22Rv1 (cell line): ENCODE data around the gene RNF215.

Source experiments
- H3K27ac ChIP-seq: fragments of 450-650 bp; 2 replicates; pipeline ENCODE4 v1.5.1; 2017
- ZFX ChIP-seq: fragments of 450-650 bp; IDR thresholded peaks from 2 replicates; pipeline ENCODE4 v1.6.1; 2017; ENCODE audit warnings: antibody characterized with exemption, borderline replicate concordance
- TF ChIP-seq, protein P1 (sequence below): fragments of 450-650 bp; IDR thresholded peaks from 2 replicates; pipeline ENCODE4 v1.5.1; 2017; ENCODE audit warnings: mild to moderate bottlenecking

Gene RNF215

DNA sequence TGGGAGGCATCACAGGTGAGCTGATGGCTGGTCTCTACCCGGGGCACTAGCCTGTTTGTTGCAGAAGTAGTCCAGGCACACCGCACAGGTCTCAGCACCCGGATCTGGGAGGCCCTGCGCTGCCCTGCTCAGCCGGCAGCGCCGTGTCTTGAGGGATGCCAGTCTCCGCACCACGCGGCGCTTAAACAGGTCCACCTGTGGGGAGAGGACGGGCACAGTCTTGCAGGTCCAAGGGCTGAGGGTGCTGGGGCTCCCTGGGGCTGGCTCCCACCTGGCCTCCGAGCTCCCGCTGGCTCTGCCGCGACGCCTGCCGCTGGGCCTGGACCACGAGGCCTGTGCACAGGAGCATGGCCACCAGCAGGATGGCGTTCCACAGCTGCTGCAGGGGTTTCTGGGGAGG is 7.2 kb downstream of the RNF215 start:
- TF ChIP-seq ZFX: no peak
- TF ChIP-seq, protein P1, sequence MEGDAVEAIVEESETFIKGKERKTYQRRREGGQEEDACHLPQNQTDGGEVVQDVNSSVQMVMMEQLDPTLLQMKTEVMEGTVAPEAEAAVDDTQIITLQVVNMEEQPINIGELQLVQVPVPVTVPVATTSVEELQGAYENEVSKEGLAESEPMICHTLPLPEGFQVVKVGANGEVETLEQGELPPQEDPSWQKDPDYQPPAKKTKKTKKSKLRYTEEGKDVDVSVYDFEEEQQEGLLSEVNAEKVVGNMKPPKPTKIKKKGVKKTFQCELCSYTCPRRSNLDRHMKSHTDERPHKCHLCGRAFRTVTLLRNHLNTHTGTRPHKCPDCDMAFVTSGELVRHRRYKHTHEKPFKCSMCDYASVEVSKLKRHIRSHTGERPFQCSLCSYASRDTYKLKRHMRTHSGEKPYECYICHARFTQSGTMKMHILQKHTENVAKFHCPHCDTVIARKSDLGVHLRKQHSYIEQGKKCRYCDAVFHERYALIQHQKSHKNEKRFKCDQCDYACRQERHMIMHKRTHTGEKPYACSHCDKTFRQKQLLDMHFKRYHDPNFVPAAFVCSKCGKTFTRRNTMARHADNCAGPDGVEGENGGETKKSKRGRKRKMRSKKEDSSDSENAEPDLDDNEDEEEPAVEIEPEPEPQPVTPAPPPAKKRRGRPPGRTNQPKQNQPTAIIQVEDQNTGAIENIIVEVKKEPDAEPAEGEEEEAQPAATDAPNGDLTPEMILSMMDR: no peak
- H3K27ac ChIP-seq: no peak overlapping the region

DNA sequence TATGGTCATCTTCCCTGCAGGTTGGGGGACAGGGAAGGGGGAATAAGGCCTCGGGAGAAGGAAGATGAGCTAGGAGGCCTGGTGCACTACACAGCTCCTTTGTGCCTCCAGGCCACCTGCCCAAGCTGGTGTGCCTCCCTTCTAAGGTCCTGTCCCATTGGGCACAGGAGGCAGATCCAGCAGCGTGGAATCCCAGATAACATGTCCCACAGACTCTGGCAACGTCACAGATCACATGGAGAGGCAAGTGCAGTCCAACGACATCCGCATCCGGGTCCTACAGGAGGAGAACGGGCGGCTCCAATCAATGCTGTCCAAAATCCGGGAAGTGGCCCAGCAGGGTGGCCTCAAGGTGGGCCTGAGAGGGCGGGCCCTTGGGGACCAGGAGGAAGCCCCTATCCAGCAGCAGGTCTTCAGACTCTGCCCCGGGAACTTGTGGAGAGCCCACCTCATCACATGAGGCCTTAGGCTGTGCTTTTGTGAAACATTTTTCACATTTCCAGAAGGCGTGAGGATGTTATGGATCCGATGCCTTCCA is 11.8 kb downstream of the RNF215 start:
- H3K27ac ChIP-seq: no peak overlapping the region
- TF ChIP-seq, protein P1: no peak
- TF ChIP-seq ZFX: no peak

DNA sequence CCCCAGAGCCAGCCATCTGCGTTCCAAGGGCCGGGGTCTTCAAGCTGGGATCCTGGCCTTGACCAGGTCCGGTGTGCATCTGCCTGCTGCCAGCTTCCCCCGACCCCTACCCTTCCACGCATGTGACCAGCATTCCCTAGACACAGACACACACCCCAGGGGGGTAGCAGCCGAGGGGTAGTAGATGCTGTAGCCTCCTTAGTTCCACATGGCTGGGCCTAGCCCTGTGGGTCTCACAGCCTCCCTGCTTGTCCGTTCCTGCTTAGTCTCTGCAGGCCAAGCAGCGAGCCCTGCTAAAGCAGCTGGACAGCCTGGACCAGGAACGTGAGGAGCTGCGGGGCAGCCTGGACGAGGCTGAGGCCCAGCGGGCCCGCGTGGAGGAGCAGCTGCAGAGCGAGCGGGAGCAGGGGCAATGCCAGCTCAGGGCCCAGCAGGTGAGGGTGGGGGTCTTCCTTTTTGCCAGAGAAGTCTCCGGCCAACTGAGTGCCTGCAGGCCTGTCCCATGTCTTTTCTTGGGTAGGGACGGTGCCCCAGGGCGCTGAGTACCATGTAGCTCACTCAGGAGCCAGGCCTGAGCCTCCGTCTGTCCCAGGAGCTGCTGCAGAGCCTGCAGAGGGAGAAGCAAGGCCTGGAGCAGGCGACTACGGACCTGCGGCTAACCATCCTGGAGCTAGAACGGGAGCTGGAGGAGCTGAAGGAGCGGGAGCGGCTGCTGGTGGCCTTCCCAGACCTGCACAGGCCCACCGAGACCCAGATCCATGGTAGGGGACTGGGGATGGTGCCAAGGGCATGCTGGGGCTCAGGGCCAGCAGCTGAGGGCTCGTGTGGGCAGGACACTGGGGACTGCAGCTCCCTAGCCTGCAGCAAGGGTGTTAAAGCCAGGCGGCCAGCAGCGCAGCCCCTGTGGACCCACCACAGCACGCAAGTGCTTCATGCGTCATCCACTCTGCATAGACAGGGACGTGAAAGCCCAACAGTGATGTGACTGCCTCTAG is 13.6 kb downstream of the RNF215 start:
- no peak overlapping the region for H3K27ac ChIP-seq

DNA sequence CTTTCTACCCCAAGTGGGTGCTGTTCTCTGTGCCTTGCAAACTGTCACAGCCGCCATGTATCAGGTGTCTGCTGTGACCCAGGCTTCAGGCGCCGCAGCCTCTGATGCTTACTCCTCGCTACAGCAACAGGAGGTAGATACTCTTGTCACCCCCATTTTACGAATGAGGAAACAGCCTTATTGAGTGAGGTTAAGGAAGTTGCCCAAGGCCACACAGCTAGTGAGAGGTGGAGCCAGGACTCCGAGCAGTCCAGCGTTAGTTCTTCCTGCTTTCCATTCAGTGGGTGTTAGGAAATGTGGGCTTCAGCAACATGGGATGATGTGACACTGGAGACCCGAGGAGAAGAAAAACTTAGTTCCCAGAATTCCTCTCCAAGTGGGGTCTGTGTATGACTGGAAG is 14.3 kb downstream of the RNF215 start:
- no peak overlapping the region for H3K27ac ChIP-seq
- TF ChIP-seq ZFX: no peak
- TF ChIP-seq, protein P1: no peak

More for the DNA sequence above, 13.6 kb downstream of the RNF215 start:
- TF ChIP-seq, protein P1: no peak
- TF ChIP-seq ZFX: no peak

DNA sequence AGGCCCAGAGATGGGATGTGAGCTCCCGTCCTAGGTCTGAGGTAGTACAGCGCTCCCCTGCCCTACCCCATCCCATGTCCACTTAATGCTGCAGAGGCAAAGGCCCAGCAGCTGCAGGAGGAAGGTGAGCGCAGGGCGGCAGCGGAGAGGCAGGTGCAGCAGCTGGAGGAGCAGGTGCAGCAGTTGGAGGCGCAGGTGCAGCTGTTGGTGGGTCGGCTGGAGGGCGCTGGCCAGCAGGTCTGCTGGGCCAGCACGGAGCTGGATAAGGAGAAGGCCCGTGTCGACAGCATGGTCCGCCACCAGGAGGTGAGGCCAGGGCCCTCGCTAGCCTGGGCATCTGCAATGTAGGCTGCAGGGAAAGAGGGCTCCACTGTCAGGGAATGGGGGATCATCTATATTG is 15.2 kb downstream of the RNF215 start:
- TF ChIP-seq ZFX: no peak

DNA sequence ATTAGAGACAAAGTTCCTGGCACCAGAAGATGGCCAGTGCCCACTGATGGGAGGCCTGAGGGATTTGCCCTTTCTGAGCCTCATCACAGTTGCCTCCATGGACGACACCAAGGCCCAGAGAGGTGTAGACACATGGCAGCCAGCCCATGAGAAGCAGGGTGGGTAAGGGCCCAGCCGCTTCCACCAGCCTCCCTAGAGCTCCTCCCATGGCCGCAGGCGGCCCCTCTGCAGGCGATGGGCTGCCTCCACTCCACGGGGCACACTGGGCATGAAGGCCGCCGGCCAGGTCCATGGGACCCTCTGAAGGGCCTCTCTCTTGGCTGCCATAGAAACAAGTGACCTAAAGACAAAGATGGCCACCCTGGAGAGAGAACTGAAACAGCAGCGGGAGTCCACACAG is 15.9 kb downstream of the RNF215 start:
- no peak for TF ChIP-seq ZFX
- no peak overlapping the region for H3K27ac ChIP-seq

More for the DNA sequence above, 15.2 kb downstream of the RNF215 start:
- H3K27ac ChIP-seq: no peak overlapping the region

DNA sequence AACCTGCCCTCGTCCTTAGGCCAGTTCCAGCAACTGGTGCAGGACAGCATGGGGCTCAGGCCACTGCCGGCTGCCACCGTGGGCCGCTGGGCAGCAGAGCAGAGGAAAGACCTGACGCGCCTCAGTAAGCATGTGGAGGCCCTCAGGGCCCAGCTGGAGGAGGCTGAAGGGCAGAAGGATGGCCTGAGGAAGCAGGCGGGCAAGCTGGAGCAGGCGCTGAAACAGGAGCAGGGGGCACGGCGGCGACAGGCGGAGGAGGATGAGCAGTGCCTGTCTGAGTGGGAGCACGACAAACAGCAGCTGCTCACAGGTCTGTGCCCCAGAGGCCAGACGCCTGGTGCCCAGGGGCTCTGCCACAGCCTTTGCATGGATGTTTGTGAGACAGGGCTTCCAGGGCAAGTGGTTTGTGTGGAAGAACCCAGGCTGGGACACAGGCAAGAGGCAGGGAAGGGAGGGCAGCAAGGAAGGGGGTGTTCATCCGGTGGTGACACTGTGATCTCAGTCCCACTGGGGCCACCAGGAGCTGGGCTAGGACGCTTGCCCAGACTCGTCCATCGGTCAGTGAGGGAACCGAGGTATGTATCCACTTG is 16.5 kb downstream of the RNF215 start:
- TF ChIP-seq, protein P1: no peak
- no peak for TF ChIP-seq ZFX
- H3K27ac ChIP-seq: no peak overlapping the region

DNA sequence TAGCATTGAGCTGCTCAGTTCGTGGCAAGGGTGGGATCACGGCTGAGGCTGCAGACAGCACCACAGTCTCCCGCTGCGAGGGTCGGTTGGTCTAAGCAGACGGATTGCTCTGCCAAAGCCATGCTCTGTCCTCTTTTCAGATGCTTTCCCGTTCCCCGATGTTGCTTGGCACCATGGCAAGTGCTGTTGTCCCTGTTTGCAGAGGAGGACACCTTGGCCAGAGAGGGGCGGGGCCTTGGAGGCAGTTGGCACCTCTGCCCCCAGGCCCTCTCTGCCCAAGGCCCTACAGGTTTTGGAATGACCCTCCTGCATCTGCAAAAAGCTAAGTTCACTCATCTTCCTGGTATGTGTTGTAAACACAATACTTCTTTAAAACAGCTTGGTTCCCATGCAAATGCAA is 18.8 kb downstream of the RNF215 start:
- no peak overlapping the region for H3K27ac ChIP-seq
- TF ChIP-seq, protein P1: no peak
- TF ChIP-seq ZFX: no peak
